Stimulated activated CD4-positive, alpha-beta T cell treated with anti-CD3 and anti-CD28 coated beads, Interleukin-12 subunit alpha, Interleukin-12 subunit beta, amount 100 ng/mL, for 4 hours (primary cell): Measurements from ENCODE around the gene PTP4A2.
"Not testable (repeated sequence)": the region's sequence is repeated elsewhere in the genome, so short reads cannot be mapped to it uniquely, and the experiment has no call there.

Experiments
- DNase-seq: peaks from one replicate; pipeline ENCODE4 v3.0.0-alpha.2; 2020

The PTP4A2 gene

DNA sequence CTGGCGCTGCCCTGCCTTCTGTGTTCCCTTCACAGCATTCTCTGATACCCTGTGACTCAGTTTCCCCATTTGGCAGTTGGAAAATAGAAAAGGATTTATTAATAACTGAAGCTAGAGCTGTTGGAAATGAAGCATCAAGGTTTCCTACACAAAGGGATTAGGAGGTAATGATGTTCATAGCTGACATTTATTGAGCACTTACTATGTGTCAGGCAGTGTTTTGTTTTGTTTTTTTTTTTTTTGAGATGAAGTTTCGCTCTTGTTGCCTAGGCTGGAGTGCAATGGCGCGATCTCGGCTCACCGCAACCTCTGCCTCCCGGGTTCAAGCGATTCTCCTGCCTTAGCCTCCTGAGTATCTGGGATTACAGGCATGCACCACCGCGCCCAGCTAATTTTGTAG is 7.5 kb upstream of the PTP4A2 start:
- not testable (repeated sequence) for DNase-seq

DNA sequence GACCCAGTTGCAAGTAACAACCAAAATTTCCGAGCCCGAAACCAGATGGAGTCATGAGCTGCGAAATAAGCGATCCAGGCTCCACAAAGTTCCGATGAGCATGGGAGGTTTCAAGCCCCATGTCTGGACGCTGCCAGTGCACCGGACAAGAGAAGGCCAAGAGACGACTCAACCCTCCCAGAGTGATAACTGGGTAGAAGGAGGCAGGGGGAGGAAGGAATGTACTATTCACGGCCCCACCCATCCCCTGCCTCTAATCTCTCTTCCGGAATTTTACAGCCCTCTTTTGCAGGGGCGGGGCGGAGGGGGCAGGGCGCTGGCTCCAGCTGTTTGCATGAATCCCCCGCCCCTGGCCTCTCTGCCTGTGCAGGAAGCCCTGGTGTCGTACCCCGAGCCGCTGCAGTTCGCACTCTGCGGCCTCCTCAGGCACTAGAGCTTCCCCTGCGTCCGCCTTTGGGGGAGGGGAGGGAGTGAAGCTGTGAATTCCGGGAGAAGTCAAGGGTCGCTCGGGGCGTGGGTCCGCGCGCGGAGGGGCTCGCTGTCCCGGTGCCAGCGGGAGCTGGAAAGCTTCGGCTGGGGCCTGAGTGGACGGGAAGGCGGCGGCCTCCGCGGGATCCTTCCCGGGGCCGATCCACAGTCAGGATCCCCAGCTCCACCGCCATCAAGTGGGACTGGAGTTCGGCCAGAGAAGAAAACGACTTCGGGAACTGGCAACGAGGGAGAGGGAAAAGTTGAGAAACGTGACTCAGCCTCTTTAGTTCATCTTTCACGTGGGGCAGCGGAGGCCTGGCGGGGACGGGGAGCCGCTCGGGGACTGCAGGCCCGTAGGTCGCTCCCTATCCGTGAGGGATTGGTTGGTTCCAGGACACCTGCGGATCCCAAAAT is 6.3 kb upstream of the PTP4A2 start:
- peak; percentile 68 for DNase-seq

DNA sequence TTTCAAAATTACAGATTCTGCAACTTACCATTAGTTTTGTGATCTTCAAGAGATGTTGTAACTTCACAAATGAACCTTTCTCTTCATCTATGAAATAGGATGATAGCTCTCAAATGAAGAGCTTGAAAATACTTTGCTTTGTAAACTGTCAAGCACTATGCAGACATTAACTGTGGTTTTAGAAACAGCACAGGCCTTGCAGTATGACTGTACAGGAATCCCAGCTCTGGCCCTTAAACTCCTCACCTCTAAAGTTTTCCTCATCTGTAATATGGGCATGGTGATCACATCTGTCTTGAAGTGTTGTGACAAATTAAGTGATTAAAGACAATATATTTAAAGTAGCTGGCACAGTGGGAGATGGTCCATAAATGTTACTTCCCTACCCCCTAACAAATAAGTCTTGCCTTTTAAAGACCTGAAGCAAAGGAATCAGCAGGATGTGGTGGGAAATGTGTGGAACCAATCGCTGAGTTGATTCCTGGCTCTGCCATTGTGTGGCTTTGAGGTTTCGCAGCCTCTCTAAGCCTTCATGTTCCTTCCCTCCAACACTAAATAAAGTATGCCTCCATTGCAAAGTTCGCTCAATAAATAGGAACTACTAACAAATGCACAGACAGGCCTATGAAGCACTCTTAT is 5.5 kb upstream of the PTP4A2 start:
- DNase-seq, result no peak

DNA sequence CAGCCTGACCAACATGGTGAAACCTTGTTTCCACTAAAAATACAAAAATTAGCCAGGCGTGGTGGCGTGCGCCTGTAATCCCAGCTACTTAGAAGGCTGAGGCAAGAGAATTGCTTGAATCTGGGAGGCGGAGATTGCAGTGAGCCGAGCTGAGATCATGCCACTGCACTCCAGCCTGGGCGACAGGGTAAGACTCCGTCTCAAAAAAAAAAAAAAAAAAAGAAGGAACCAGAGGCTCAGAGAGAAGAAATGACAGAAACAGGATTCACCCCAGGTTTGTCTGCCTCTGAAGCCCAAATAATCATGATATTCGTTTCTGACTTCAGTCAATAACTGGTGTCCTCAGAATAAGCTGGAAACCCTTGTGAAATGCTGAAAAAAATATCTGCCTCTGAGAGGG is 3.9 kb upstream of the PTP4A2 start:
- not testable (repeated sequence) for DNase-seq

DNA sequence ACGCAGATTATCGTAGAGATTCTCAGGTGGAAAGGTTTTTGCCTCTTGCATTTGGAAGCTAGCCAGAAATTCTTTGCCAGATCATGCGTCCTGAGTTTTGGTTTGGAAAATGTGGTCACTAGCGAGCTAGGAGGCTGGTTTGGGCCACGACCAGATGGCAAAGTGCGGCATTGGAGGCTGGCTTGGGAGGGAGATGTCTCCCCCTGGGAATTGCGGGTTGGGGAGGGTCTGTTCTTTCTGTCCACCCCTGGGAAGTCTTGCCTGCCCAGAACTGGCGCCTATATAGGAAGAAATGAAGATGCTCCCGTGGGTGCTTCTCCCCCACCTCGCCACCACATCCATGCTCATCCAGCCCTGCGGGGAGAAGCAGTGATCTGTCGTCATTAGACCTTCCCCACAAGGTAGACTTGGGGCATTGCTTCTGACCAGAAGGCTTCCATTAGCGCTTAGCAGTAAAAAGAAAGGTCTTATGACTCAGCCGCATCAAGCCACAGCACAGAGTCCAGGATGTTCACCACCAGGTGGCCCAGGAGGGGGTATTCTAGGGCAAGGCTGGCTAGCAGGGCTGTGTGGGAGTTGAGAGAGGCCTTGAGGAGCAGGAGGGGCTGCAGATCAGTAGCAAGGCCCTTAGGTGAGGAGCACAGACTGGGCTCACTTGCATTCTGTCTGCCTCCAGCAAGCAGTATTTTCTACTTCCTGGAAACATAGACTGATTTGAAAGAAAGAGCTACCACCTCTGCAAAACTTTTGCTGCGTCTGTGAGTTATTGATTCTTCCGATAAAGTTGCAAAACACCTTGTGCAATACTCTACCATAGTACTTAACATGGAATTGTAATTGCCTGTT is 1.5 kb upstream of the PTP4A2 start:
- DNase-seq, result peak; percentile 64

DNA sequence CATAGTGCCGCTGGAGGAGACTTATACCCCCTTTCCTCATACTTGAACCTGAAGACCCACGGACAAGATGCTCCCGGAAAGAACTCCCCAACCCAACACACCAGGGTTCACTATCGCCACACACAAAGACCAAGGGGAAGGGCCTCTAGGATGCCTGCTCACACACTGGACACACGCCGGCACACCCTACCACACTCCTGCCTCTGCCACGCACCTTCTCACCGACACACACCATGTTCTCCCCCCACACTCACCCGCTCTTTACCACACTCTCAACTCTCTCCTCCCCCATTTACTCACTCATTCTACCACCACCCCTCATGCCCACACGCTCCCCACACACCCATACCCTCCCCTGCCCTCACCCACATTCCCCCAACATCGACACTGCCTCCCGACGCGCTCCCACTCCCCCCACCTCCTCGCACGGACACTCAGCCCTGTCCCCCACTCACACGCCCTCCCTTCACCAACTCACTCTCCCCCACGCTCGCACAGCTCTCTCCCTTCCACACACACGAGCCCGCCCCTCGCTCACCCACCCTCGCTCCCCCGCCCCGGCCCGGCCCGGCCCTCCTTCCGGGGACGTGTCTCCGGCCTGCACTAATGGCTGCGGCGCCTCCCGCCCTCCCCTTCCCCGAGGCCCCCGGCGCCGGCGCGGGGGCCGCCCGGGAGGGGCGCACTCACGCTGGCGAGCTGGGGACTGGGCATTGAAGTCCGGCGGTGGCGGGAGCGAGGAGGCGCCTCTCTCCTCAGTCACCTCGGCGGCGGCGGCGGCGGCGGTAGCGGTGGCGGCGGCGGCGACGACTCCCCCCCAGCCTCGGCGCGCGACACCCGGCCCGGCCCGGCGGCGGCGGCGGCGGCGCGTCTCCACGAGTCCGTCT is 626 bp downstream of the PTP4A2 start:
- peak; percentile 77 for DNase-seq

DNA sequence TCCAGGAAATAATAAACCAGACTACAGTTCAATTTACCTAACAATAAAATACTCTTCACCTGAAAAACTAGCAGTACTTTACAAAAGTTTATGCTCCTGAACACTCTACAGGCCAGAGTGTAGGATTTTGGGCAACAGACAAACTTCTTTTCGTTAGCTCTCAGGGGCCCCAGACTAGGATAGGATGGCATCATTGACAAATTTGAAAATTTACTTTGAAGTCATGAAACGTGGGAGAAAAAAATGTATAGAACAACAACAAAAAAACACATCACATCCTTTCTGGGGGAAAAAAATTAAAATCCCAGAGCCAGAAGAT is 1.2 kb downstream of the PTP4A2 start:
- DNase-seq, result no peak

DNA sequence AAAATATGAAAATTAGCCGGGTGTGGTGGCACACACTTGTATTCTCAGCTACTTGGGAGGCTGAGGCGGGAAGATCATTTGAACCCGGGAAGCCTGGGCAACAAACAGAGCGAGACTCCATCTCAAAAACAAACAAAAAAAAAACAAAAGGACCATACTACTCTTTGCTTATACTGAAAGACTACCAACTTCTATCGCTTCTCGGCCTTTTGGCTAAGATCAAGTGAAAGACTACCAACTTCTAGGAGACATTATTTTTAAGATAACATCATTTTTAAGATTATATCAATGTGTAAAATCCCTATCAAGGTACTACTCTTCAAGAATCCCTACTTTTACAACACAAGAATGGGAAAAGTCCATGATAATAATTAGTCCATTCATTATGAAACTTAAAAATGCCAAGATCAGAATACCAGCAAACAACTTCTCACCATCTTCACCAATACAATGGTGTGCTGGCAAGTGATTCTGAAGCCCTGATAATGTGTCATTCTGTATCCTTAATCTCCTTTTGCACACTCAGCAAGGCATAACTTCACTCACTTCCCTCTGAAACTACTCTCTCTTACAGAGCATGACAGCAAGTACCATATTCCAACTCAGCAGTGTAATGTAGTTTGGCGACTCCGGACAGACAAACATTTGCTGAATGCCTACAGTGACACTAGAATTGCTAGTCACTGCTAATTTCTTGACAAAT is 1.7 kb downstream of the PTP4A2 start:
- no peak for DNase-seq

DNA sequence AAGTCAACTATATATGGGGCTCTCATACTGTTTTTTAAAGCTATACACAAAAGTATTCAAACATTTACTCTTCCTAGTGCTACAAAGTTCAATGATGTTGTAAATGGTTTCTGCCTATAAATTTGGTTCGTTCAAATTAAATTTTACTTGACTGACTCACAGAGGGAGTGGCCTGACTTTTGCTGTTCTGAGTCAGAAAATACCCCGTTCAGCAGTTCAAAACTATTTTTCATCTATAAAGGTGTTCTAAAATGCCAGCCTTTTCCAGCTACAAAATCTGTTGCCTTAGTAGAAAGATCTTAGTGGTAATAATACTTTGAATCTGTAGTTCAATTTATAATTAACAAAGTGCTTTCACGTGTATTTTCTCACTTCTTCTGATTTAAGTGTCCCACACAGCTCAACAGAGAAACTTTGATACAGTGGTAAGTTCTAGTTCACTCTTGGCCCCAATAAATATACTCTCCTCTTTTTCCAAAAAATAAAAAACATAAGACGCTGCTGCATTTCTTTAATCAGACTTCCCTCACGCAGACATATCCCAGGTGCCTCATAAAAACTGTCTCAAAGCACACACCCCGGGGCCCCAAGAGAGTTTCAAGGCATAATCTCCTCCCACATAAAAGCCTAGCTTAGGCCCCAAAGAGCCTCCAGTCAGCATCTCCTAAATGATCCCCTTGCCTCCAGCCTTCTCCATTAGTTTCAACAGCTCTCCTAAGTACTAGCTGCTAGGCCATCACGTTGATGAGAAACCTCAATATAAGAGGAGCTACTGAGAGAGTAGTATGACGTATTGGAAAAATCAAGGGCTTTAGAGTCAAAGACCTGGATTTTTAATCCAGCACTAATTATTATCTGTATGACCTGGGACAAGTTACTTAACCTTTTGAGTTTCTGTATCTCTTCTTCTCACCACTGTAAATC is 3.2 kb downstream of the PTP4A2 start:
- DNase-seq, result no peak

DNA sequence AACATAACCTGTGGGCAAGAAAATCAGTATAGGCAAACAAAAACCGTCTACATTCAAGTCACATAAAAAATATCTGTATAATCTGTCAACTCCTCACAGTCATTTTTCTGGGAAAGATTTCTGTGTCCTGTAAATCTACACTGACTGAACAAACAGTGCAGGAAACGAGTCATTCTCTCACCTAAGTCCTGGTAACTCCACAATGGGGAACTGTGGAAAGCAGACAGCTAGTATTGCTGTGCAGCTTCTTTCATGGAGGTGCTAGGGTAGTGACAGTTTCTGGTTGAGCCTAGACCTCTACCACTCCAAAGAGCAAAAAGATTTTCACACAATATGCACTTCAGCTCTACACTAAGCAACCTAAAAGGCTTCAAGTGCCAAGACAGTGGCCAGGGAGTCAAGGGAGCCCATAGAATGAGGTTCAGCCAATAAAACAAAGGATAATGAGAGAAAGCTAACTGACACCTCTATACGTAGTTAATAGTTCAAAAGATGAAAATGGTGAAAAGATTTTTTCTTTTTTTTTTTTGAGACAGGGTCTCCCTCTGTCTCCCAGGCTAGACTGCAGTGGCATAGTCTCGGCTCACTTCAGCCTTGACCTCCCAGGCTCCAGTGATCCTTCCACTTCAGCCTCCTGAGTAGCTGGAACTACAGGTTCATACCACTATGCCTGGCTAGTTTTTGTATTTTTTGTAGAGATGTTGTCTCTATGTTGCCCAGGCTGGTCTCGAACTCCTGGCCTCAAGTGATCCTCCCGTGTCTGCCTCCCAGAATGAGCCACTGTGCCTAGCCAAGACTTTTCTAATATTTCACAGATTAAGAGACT is 5.5 kb downstream of the PTP4A2 start:
- no peak for DNase-seq

DNA sequence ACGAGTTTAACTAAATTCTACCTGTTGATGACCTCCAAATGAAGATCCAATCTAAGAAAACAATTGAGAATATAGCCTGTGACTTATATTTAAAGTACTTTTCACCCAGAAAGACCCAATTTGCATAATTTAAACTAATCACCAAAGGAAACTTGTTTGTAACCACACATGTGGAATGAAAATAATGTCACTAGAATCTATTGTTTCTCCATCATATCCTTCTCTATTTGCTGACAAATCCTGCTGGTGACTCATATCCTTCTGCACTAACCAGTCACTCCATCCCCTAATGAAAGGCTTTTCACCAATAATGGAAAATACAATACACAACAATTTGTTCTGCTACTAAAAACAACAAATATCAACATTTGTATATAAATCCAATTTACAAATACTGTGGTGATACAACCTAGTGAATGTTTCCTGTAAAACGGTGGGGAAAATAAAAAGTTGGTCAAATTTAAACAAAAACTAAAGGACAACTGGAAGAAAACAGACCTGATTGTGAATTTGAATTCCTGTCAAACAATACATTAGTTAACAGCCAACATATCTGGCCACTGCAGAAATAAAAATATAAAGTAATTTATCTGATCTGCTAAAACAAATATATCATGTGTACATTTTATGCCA is 6.5 kb downstream of the PTP4A2 start:
- no peak for DNase-seq

DNA sequence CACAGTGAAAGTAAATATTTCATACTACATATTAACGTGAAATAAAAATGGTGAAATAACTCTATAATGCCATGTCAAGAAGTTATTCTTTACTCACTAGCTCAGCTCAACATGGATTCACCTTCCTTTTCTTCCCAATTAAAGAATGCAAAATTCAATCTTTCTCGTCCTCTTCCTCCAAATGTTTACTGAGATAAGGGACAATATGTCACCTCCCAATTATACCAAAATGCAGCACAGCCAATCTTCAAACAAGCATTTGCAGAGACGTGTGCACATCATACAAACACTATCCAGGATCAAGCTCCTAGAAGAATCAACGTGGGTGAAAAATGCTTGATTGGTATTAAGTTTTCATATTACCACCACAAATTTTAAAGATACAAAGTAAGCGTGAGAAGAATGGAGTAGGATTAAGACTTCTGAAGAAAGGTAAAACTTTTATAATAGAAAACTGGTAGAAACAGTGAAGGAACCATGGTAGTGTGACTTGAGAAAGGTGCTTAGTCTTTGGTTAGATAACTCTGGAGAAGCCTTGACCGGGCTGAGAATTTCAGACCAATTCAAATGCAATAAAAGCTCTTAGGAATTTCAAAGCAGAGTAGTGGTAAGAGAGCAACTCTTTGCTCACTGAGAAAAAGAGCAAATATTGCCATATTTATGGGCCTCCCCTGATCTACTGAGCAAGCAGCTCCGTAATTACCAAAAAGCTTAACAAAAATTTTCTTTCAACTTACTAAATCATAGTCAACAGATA is 7.2 kb downstream of the PTP4A2 start:
- no peak for DNase-seq

DNA sequence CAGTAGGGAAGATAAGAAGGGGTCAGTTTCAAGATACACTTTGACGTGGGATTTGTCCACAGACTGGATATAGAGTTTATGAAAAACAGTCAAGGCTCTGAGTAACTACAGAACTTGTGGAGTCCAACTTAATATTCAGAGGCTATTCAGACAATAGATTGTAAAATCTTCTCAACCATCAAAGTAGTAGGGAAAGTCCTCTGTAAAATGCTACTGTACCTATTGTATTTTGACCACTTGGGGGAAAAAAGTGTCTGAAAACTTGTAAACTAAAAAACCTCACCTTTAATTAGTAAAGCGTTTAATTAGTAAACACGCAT is 10.5 kb downstream of the PTP4A2 start:
- DNase-seq, result no peak

DNA sequence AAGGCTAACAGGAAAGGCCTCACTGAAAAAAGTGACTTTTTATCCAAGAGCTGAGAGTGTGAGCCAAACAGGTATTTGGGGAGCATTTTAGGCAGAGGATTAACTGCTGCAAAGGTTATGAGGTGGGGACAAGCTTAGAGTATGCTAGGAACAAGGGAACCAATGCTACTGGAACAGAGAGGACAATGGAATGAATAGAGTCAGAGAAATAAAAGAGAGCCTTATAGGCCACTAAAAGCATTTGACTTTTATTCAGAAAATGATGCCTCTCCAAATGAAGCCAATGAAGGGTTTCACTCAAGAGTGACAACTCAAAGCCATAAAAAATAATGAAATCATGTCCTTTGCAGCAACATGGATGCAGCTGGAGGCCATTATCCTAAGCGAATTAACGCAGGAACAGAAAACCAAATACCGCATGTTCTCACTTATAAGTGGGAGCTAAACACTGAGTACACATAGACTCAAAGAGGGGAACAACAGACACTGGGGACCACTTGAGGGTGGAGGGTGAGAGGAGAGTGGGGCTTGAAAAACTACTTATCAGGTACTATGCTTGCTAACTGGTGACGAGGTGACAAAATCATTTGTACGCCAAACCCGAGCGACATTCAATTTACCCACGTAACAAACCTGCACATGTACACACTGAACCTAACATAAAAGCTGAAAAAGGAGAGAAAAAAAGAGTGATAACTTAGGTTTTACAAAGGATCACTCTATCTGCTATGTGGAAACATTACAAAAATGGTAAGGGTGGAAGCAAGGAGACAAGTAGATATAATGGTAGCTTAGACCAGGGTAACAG is 11.1 kb downstream of the PTP4A2 start:
- DNase-seq, result no peak

DNA sequence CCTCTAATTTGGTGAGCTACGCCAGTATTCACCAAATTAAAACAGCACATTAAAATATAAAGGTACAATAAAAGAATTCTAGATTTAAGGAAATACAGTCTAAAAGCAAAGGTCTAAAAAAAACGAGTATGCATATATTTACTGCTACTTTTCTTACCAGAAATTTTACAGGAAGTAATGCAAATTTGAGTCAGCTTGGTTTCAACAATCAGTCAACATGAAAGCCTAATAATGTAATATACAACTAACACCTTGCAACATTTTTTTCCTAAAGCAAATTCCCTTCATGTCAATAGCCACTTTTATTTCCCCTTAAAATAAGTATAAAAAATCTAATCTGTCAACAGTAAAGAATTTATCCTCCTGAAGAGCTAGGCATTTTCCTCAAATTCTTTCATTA is 11.9 kb downstream of the PTP4A2 start:
- DNase-seq, result no peak

DNA sequence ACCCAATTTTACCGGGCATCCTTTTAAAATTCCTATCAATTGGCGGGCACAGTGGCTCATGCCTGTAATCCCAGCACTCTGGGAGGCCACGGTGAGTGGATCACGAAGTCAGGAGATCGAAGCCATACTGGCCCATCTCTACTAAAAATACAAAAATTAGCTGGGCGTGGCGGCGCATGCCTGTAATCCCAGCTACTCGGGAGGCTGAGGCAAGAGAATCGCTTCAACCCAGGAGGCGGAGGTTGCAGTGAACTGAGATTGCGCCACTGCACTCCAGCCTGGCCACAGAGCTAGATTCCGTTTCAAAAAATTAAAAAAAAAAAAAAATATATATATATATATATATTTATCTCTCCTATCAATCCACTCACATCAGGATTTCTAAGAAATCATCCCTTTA is 12.3 kb downstream of the PTP4A2 start:
- not testable (repeated sequence) for DNase-seq

DNA sequence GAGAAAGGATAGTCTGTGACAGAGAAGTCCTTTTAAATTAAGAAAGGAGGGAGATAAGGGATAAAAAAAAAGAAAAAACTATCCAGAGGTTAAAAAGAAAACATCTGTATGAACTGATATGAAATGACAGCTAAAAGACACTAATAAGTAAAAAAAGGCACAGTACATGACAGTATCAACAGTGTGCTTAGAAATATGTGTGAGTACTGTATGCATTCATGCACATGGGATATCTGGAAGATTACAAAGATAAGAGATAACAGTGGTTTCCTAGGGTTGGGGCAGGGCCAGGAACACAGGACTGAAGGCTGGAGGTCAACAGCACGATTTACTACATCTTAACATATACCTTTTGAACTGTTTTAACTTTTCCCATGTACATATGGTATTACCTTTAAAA is 13.3 kb downstream of the PTP4A2 start:
- no peak for DNase-seq
